ENCODE results near the gene DTX2.
A peak's percentile ranks its signal among the peaks of the same experiment; 100 is the strongest.
"Not testable (repeated sequence)": the region's sequence is repeated elsewhere in the genome, so short reads cannot be mapped to it uniquely, and the experiment has no call there.

The DTX2 gene

DNA sequence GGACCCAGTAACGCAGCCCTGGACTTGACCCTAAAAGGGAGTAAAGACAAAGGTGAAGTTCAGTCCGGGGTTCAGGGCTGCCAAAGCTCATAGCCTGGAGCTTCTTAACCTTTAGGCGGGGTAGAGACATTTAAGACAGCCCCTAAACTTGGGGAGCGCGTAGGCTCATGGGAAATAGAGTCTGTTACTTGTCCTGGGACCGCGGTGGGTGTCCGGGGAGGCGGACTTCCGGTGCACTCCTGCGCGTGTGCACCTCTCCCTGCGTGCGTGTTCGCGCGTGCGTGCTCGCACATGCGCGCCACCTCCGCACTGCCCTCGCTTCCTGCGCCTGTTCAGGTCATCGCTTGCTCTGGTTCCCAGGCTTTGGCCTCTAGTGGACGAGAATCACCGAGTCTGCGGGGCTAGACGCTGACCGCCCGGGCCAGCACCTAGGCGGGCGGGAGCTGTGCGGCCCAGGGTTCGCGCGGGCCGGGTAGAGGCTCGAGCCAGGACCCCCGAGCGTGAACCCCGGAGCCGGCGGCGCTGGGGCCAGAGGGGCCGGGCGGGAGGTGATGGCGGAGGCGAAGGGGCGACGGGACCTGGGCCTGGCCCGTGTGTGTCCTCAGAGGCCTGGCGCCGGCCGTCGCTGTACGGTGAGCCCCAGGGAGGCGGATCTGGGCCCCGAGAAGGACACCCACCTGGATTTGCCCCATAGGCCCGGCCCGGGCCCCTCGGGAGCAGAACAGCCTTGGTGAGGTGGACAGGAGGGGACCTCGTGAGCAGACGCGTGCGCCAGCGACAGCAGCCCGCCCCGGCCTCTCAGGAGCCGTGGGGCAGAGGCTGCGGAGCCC, 87.7 kb downstream of the DTX2 start:
- H3K27me3 ChIP-seq (replicated peaks); in situ Hi-C loops (cut with HindIII; ENCODE audit: low pct_ligation_motif_present, low sequenced_read_pairs); H3K36me3 ChIP-seq (replicated peaks): not testable (repeated sequence)
- Histone ChIP-seq H3K27ac (peak overlapping the region; percentile 87), H3K4me3 (ENCODE audit: low read depth, low read length) (peak overlapping the region; percentile 65)
- DNase-seq = peak; percentile 84

DNA sequence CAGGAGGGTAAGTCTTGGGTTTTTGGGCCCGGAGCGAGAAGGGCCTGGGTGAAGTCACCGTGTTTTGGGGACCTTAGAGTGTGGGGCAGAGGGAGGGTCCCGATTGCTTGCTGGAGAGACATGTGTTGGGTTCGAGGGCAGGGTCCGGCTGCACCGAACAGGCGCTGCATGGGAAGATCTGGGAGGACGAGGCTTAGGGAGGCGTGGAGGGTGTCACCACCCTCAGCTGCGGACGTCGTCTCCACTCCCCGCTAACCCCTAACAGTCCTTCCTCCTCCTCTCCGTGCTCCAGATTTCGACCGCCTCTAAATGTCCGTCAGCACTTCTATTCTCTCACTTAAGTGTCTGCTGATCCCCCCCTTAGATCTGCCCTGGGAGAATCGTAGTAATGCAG, 88.3 kb downstream of the DTX2 start:
- Histone ChIP-seq H3K4me3 (ENCODE audit: low read depth, low read length) (peak overlapping the region; percentile 65), H3K27ac (peak overlapping the region; percentile 87)
- DNase-seq; H3K27me3 ChIP-seq (replicated peaks); H3K36me3 ChIP-seq (replicated peaks); in situ Hi-C loops (cut with HindIII; ENCODE audit: low pct_ligation_motif_present, low sequenced_read_pairs): not testable (repeated sequence)

DNA sequence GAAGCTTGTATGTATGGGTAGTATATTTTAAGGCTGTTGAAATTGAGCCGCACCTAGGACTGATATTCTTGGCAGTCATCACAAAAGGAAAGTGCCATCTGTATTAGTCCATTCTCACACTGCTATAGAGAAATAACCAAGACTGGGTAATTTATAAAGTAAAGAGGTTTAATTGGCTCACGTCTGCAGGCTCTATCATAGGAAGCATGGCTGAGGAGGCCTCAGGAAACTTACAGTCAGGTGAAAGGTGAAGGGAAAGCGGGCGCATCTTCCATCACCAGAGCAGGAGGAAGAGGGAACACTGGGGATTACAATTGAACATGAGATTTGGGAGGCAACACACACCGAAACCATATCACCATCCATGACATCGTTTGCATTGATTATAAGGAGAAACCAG, 90.5 kb downstream of the DTX2 start:
- DNase-seq; in situ Hi-C loops (cut with HindIII; ENCODE audit: low pct_ligation_motif_present, low sequenced_read_pairs); H3K27me3 ChIP-seq (replicated peaks); H3K4me3 ChIP-seq (ENCODE audit: low read depth, low read length); H3K36me3 ChIP-seq (replicated peaks); H3K27ac ChIP-seq: not testable (repeated sequence)

Data from brain microvascular endothelial cell (primary cell).